NCI-H1417 treated with DMSO at 0.1 percent for 48 hours (cell line): Measurements from ENCODE around the gene C3orf52.

Experiments
- DNase-seq: peaks from one replicate; lab custom pipeline; 2025; lab: John Stamatoyannopoulos, UW

C3orf52 gene

GRCh38 chr3:112119962-112120836 lies 34.0 kb downstream of the C3orf52 start:
- DNase-seq: no peak

GRCh38 chr3:112121577-112122547 lies 35.7 kb downstream of the C3orf52 start:
- DNase-seq: no peak

- no peak for DNase-seq
Observed at GRCh38 chr3:112122870-112123269, 36.7 kb downstream of the C3orf52 start.

GRCh38 chr3:112123548-112123947 lies 37.4 kb downstream of the C3orf52 start:
- no peak for DNase-seq

GRCh38 chr3:112124907-112125607 lies 38.9 kb downstream of the C3orf52 start:
- DNase-seq: no peak

- DNase-seq: no peak
Observed at GRCh38 chr3:112126511-112126911, 40.3 kb downstream of the C3orf52 start.

- no peak for DNase-seq
Observed at GRCh38 chr3:112127522-112128494, 41.6 kb downstream of the C3orf52 start.

- no peak for DNase-seq
Observed at GRCh38 chr3:112128843-112129727, 42.9 kb downstream of the C3orf52 start.

- no peak for DNase-seq
Observed at GRCh38 chr3:112129925-112130637, 43.9 kb downstream of the C3orf52 start.

- no peak for DNase-seq
Observed at GRCh38 chr3:112130638-112130993, 44.4 kb downstream of the C3orf52 start.

- no peak for DNase-seq
Observed at GRCh38 chr3:112131111-112131510, 44.9 kb downstream of the C3orf52 start.

- DNase-seq: no peak
Observed at GRCh38 chr3:112132088-112132487, 45.9 kb downstream of the C3orf52 start.

- DNase-seq: no peak
Observed at GRCh38 chr3:112132554-112132953, 46.4 kb downstream of the C3orf52 start.

- DNase-seq: no peak
Observed at GRCh38 chr3:112132975-112133448, 46.8 kb downstream of the C3orf52 start, which contains the start of gene GCSAM. Gene GCSAM, minus strand, starts transcription at chr3:112133248. Its CDS starts 128 bp downstream, at chr3:112133120.

GRCh38 chr3:112133626-112134334 lies 47.6 kb downstream of the C3orf52 start:
- no peak for DNase-seq

- no peak for DNase-seq
Observed at GRCh38 chr3:112134335-112135124, 48.3 kb downstream of the C3orf52 start.

- no peak for DNase-seq
Observed at GRCh38 chr3:112136046-112136445, 49.9 kb downstream of the C3orf52 start.
